Fibroblast of skin of abdomen (primary cell): ENCODE results near the gene GALNT8.

ENCODE experiments used
- DNase-seq: peaks from one replicate; pipeline ENCODE4 v3.0.0-alpha.2; 2013

Gene GALNT8

DNA sequence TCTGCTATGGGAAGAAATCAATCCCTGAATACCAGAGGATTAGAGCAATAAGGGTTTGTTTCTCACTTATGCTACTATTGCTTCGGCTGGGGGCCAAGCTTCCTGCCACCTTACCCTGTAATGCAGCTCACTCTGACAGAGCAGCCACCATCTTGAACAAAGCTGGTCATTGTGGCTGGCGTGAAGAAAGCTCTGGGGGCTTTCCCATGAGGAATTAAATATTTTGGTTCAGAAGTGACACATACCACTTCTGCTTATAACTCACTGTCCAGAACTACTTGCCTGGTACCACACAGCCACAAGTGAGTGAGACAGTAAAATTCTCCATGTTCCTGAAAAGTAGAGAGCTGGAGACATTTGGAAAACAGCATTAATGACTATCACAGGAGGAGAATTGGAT, 82.6 kb downstream of the GALNT8 start:
- no peak for DNase-seq

- no peak for DNase-seq
These were observed 86.4 kb downstream of the GALNT8 start for GRCh38 chr12:4806439-4807115.

DNA sequence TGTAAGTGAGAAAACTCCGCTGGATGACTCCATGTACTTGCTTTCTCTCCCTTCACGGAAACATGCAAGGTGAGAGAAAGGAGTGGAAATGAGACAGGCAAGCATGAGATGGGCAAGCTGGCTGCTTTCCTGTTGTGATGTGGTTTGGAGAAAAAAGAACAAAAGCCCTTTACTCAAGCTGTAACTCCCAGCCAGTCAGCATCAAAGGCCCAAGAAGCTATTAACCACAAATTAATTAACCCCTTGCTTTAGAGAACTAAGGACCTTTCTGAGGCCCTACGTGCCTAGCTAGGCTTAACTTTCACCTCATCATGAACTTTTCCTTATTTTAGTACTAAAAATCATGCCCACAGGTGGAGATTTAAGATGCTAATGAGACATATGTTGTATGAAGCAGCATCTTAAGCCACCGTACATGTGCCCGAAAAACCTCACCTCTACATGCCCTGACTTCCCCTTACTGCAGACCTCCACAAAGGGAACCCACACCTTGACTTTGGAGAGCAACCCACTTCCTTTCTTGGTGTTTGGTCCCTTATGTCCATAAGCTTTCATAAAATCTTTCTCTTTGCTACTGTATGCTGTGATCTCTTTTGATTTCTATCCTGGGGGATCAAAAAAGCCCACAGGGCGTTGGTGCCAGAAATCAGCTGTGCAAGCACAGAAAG, 87.0 kb downstream of the GALNT8 start:
- DNase-seq = no peak

- no peak for DNase-seq
These were observed 87.6 kb downstream of the GALNT8 start for GRCh38 chr12:4807813-4808212.

DNA sequence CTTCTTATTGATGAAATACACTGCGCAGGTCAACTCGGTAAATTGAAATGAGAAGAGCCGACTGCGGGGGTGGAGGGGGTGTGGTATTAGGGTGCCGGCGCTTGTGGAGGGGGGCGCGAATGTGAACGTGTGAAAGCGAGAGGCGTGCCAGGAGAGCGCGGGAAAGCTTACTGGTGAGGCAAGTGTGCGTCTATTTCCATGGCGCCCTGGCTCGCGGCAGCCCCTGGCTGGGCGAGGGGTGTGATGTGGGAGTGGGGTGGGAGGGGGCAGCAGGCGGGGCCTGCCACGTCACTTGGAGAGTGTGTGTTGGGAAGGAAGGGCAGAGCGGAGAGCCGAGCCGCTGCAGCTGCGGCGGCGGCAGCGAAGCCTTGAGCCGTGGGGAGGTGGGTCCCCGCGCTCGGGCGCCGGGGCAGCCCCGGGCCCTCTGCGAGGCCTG, 88.8 kb downstream of the GALNT8 start:
- DNase-seq = peak; percentile 17

- no peak for DNase-seq
These were observed 89.4 kb downstream of the GALNT8 start for GRCh38 chr12:4809449-4810218.

- DNase-seq = no peak
These were observed 90.0 kb downstream of the GALNT8 start for GRCh38 chr12:4810219-4810671.

- DNase-seq = no peak
These were observed 92.6 kb downstream of the GALNT8 start for GRCh38 chr12:4812624-4813327.

- DNase-seq = no peak
These were observed 93.5 kb downstream of the GALNT8 start for GRCh38 chr12:4813741-4814140.

- no peak for DNase-seq
These were observed 94.3 kb downstream of the GALNT8 start for GRCh38 chr12:4814485-4814884.

- DNase-seq = no peak
These were observed 96.7 kb downstream of the GALNT8 start for GRCh38 chr12:4816744-4817525.

GRCh38 chr12:4817880-4818279, 97.7 kb downstream of the GALNT8 start:
- no peak for DNase-seq

GRCh38 chr12:4819654-4820053, 99.5 kb downstream of the GALNT8 start:
- no peak for DNase-seq

DNA sequence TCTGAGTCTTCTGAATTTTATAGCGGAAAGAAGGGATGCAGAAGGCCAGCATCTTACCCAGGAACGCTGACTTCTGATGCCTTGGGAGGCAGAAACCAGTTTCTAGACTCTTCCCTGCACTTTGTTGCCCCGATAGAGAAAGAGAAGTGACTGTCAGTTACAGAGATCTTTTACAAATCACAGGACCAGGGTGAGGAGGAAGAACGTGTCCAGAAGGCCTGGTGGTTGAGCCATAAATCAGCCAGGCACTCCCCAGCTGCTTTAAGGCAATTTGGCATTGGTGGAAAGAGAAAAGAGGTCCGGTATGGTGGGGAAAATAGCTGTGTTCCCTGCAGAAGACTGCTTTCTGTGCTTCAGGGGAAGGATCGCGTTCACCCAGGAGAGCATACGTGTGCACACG, 100.8 kb downstream of the GALNT8 start:
- DNase-seq = peak; percentile 9
